Peyer's patch (tissue), 4 donors: ENCODE data around the gene IGFBP1. TPM values are rescaled to one million over a fixed set of nuclear protein-coding genes. Genes with fewer than 3 reads are reported as not detected.

Experiments used
- DNase-seq, 3 donors: peaks; one replicate each; pipeline ENCODE4 v3.0.0-alpha.2; 2017 to 2019
- H3K27ac ChIP-seq, 4 donors: fragments of 200-600 bp; sonication (generic); one replicate each; pipeline ENCODE4 v1.5.1; 2016 to 2019
- H3K27me3 ChIP-seq, 2 donors: fragments of 200-600 bp; sonication (generic); one replicate each; pipeline ENCODE4 v1.5.1; 2019
- H3K36me3 ChIP-seq, 3 donors: fragments of 200-600 bp; sonication (generic); one replicate each; pipeline ENCODE4 v1.5.1; 2016 to 2019
- H3K4me1 ChIP-seq, 4 donors: fragments of 200-600 bp; sonication (generic); one replicate each; pipeline ENCODE4 v1.5.1; 2016 to 2019
- H3K4me3 ChIP-seq, 4 donors: fragments of 200-600 bp; sonication (generic); 1 replicate in 3 of 4; 2 replicates in 1 of 4; pipeline ENCODE4 v1.5.1; 2016 to 2019; ENCODE audit warnings: mild to moderate bottlenecking in 1 of 4
- H3K9me3 ChIP-seq, 4 donors: fragments of 200-600 bp; sonication (generic); one replicate each; pipeline ENCODE4 v1.5.1; 2016 to 2019; ENCODE audit warnings: mild to moderate bottlenecking in 1 of 4
- POLR2A ChIP-seq, 2 donors: fragments of 450-650 bp; IDR thresholded peaks; one replicate each; pipeline ENCODE4 v1.5.1; 2017; ENCODE audit warnings: antibody characterized with exemption in 2 of 2, mild to moderate bottlenecking in 2 of 2, moderate library complexity in 2 of 2
- total RNA-seq, 4 donors: library from RNA; depleted of rRNA; stranded (reverse); fragments of >200 nt; gene quantifications; one replicate each; pipeline ENCODE4 v1.1.0, GENCODE V29; 2016
- TF ChIP-seq, protein P1 (sequence below), 6 experiments: fragments of 450-650 bp in 4 of 6; fragments of 200-600 bp in 2 of 6; sonication (generic) in 1 of 6; IDR thresholded peaks; one replicate each; pipeline ENCODE4 v1.5.1; 2017 to 2019; ENCODE audit warnings: antibody characterized with exemption in 6 of 6, mild to moderate bottlenecking in 3 of 6, moderate library complexity in 1 of 6

The IGFBP1 gene
- total RNA-seq, 4 donors from 2014 or later = not detected

- peak; percentile 53 to 89 (median 86) for DNase-seq
- no peak overlapping the region for H3K27ac ChIP-seq
- peaks cover 0 to 8% (median 0%) of the 10 kb centered on the region in 3 donors for H3K36me3 ChIP-seq
- H3K4me3 ChIP-seq = peak overlapping the region in 1 of 4 donors; percentile 13
- TF ChIP-seq, protein P1, sequence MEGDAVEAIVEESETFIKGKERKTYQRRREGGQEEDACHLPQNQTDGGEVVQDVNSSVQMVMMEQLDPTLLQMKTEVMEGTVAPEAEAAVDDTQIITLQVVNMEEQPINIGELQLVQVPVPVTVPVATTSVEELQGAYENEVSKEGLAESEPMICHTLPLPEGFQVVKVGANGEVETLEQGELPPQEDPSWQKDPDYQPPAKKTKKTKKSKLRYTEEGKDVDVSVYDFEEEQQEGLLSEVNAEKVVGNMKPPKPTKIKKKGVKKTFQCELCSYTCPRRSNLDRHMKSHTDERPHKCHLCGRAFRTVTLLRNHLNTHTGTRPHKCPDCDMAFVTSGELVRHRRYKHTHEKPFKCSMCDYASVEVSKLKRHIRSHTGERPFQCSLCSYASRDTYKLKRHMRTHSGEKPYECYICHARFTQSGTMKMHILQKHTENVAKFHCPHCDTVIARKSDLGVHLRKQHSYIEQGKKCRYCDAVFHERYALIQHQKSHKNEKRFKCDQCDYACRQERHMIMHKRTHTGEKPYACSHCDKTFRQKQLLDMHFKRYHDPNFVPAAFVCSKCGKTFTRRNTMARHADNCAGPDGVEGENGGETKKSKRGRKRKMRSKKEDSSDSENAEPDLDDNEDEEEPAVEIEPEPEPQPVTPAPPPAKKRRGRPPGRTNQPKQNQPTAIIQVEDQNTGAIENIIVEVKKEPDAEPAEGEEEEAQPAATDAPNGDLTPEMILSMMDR (IDR thresholded peaks at IDR 0.05) = peak; percentile 51 to 84 (median 80)
- no peak for TF ChIP-seq POLR2A (IDR thresholded peaks at IDR 0.05)
- H3K4me1 ChIP-seq = peaks cover 0 to 34% (median 4%) of the 10 kb centered on the region in 4 donors
- H3K27me3 ChIP-seq = no peaks in the 10 kb centered on the region
- no peaks in the 10 kb centered on the region for H3K9me3 ChIP-seq
Observed at GRCh38 chr7:45917658-45918057, 29.4 kb downstream of the IGFBP1 start.

GRCh38 chr7:45918556-45918955 lies 30.3 kb downstream of the IGFBP1 start:
- Histone ChIP-seq H3K4me3 (peak overlapping the region in 1 of 4 donors; percentile 13), H3K4me1 (peaks cover 0 to 38% (median 4%) of the 10 kb centered on the region in 4 donors), H3K27me3 (no peaks in the 10 kb centered on the region), H3K9me3 (no peaks in the 10 kb centered on the region), H3K27ac (no peak overlapping the region), H3K36me3 (no peaks in the 10 kb centered on the region)
- TF ChIP-seq, protein P1 (IDR thresholded peaks at IDR 0.05) = no peak
- no peak for DNase-seq

DNA sequence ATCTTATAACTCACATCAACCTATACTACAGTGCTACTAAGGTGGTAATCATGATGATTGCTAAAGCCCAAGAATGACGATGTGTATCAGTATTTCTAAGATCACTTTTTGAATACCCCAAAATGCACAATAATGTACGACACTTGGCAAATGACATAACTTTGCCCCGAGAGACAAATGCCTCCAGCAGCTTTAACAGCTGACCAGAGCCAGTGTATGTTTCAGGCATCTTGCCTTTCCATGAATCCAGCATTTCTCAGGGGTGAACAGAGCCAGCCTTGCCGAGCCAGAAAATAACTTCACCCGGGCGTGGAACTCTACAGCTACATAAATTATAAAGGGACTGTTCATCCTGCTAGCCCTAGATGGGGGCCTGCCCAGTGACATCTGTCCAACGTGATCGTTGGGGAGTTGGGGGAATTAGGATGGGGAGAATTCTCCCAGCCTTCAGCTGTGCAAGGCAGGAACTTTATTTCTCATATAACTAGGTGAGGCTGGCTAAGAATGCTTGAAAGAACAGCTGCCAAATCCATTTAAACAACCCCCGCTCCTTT lies 31.0 kb downstream of the IGFBP1 start:
- Histone ChIP-seq H3K4me3 (peak overlapping the region in 3 of 4 donors; percentile 5 to 62 (median 55)), H3K9me3 (no peaks in the 10 kb centered on the region), H3K4me1 (peaks cover 0 to 38% (median 4%) of the 10 kb centered on the region in 4 donors), H3K27ac (no peak overlapping the region), H3K36me3 (no peaks in the 10 kb centered on the region), H3K27me3 (no peaks in the 10 kb centered on the region)
- TF ChIP-seq, protein P1 (IDR thresholded peaks at IDR 0.05) = no peak
- no peak for TF ChIP-seq POLR2A (IDR thresholded peaks at IDR 0.05)
- DNase-seq = no peak

DNA sequence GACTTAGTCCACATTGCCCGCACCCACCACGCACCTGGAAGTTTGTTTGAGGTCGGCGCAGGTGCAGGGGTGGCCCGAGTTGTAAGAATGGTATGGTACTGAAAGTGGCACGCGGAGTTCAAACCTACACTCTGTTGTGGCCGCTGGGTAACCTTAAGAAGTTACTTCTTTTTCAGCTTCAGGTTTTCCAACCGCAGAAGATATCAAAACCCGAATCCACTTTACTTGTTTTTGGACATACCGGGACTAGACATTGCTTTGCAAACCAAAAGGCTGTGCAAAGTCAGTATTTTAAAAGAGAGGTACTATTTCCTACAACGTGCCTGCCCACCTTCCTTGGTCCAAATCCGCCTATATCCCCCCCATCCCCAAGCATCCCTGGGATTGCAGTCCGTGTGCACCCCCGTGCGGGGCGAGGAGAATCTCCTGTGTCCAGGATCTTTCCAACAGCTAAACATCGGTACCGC lies 31.7 kb downstream of the IGFBP1 start:
- peaks cover 0 to 38% (median 4%) of the 10 kb centered on the region in 4 donors for H3K4me1 ChIP-seq
- DNase-seq = no peak
- no peaks in the 10 kb centered on the region for H3K27me3 ChIP-seq
- H3K4me3 ChIP-seq = peak overlapping the region; percentile 40 to 62 (median 49)
- no peak for TF ChIP-seq POLR2A (IDR thresholded peaks at IDR 0.05)
- TF ChIP-seq, protein P1 (IDR thresholded peaks at IDR 0.05) = no peak
- H3K36me3 ChIP-seq = no peaks in the 10 kb centered on the region
- H3K27ac ChIP-seq = no peak overlapping the region
- H3K9me3 ChIP-seq = no peaks in the 10 kb centered on the region

- H3K27ac ChIP-seq = peak within 1 kb of the TSS; percentile 3 to 67 (median 62)
- DNase-seq = peak in 2 of 3 donors; percentile 57 to 64
- no peaks in the 10 kb centered on the region for H3K9me3 ChIP-seq
- peaks cover 0 to 38% (median 4%) of the 10 kb centered on the region in 4 donors for H3K4me1 ChIP-seq
- no peaks in the 10 kb centered on the region for H3K36me3 ChIP-seq
- no peaks in the 10 kb centered on the region for H3K27me3 ChIP-seq
- TF ChIP-seq POLR2A (IDR thresholded peaks at IDR 0.05) = peak in 1 of 2 donors; percentile 19
- TF ChIP-seq, protein P1 (IDR thresholded peaks at IDR 0.05) = peak in 1 of 6 experiments; percentile 8
- peak within 1 kb of the TSS; percentile 40 to 62 (median 49) for H3K4me3 ChIP-seq
Observed at GRCh38 chr7:45920502-45921380, 32.5 kb downstream of the IGFBP1 start, which contains the start of gene IGFBP3. Gene IGFBP3 (minus strand): TSS chr7:45921272. CDS start chr7:45921140, 132 bp downstream.
